IMR-90 (cell line): ENCODE data around the gene TMCC3.

Source experiments
- CHD1 ChIP-seq: IDR thresholded peaks from 2 replicates; pipeline ENCODE4 v1.6.1; 2012; ENCODE audit warnings: low read depth, low read length, improper control_type of control experiment
- CTCF ChIP-seq: conservative IDR thresholded peaks from 2 replicates; pipeline ENCODE4 v1.5.1; 2012; ENCODE audit warnings: mild to moderate bottlenecking, low read depth, low read length, improper control_type of control experiment
- FOS ChIP-seq: fragments of 150-350 bp; IDR thresholded peaks from 2 replicates; pipeline ENCODE4 v1.6.1; 2016; ENCODE audit warnings: low read depth, low read length
- MAFK ChIP-seq: IDR thresholded peaks from 2 replicates; pipeline ENCODE4 v1.6.1; 2012; ENCODE audit warnings: low read depth, low read length, improper control_type of control experiment
- MXI1 ChIP-seq: IDR thresholded peaks from 2 replicates; pipeline ENCODE4 v1.6.1; 2012; ENCODE audit warnings: low read depth, mild to moderate bottlenecking, low read length, moderate library complexity, borderline replicate concordance
- POLR2A ChIP-seq: IDR thresholded peaks from 2 replicates; pipeline ENCODE4 v1.6.1; 2012; ENCODE audit warnings: mild to moderate bottlenecking, low read depth, low read length
- RAD21 ChIP-seq: IDR thresholded peaks from 2 replicates; pipeline ENCODE4 v1.6.1; 2012; ENCODE audit warnings: low read length, improper control_type of control experiment
- RFX5 ChIP-seq: IDR thresholded peaks from 2 replicates; pipeline ENCODE4 v1.8.0; 2012; ENCODE audit warnings: low read depth, mild to moderate bottlenecking, low read length, moderate library complexity

- no peak for TF ChIP-seq CTCF
- no peak for TF ChIP-seq FOS
- no peak for TF ChIP-seq CHD1
- no peak for TF ChIP-seq RFX5
- no peak for TF ChIP-seq RAD21
- no peak for TF ChIP-seq POLR2A
- no peak for TF ChIP-seq MXI1
- TF ChIP-seq MAFK = no peak
Observed at GRCh38 chr12:94550964-94551363, 99.4 kb downstream of the TMCC3 start.
